Activated naive CD4-positive, alpha-beta T cell (primary cell): ENCODE results near the gene HRH3.

Experiments used
- DNase-seq, 4 experiments: peaks; one replicate each; lab custom pipeline; 2025; lab: John Stamatoyannopoulos, UW

HRH3 gene

GRCh38 chr20:62174870-62175624 is 45.0 kb downstream of the HRH3 start:
- DNase-seq = no peak

DNA sequence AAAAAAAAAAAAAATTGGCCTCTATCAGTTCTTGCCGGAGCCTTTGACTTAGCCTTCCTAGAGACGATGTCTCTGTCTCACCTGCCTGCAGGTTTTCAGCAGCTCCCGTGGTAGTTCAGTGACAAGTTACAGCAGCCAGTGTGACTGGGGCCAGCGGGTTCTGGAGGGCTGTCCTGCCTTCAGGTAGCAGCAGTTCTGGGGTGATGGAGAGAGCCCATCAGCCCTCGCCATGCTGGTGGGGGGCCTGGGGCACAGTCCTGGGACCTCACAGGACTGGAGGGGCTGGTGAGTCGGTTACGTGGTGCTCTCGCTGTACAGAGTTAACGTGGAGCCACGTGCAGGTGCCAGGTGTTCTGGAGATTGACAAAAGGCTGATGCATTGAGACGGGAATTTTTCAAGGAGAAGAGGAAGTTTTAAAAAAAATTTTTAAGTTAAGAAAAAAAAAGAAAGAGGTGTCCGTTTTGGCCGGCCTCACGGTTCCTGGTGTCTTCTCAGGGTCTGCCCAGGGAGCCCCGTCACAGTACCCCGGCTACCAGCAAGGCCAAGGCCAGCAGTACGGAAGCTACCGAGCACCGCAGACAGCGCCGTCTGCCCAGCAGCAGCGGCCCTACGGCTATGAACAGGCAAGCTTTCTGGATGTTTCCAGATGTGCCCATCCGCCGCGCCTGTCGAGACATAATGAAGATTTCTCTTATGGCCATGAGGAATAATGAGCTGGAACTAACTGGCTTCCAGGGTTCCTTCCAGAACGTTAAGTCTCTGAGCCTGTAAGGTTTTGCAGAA is 45.9 kb downstream of the HRH3 start:
- DNase-seq = no peak

GRCh38 chr20:62172666-62173065 is 47.4 kb downstream of the HRH3 start:
- DNase-seq = no peak

DNA sequence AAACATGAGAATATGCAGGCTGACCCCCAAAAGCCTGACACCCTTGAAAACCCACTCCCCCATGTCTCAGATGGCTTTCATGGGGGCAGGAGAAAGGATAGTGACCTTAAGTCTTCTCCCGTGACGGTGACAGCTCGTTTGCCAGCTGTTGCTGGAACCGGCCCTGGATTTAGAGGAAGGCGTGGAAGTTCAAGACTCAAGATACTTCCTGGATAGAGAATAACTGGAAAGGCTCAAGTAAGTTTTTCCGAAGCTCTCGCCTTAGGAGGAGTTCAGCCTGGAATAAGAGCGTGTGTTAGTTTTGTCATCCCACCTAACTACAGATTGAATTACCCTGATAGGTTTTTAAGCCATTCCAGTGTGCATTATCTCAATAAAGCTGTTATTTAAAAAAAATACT is 48.8 kb downstream of the HRH3 start:
- no peak for DNase-seq

- DNase-seq = no peak
Measured at GRCh38 chr20:62170536-62170935, 49.5 kb downstream of the HRH3 start.

GRCh38 chr20:62168890-62169435 is 51.1 kb downstream of the HRH3 start:
- DNase-seq = no peak

DNA sequence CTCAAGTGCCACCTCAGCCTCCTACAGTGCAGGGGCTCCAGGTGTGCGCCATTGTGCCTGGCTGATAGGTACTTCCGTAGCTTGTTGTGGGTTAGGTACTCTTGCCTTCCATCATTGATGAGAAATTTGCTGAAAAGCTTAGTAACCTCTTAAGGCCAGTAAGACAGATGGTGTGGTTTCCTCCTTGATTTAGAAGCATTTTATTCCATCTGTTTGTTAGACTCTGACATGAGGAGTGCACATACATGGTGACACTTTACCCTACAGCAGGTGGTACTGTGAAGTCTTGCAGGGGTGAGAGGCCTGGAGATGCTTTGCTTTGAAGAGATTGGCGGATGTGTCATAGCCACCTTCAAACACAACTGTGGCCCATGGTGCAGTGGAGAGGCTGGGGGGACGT is 52.0 kb downstream of the HRH3 start:
- no peak for DNase-seq

DNA sequence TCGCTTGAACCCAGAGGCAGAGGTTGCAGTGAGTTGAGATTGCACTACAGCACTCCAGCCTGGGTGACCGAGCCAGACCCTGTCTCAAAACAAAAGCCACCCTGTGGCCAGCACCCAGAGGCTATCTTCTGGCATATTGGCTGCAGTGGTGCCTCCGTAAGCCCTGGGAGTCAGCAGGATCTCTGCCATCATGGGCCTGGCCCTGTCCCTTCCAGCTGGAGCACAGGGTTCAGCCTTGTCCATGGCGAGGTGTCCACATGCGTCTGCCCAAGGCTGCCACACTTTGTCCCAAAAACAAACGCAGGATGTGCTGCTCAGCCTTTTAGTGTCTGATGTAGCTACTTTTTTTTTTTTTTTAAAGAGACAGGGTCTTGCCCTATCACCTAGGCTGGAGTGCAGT is 52.6 kb downstream of the HRH3 start:
- DNase-seq = no peak

DNA sequence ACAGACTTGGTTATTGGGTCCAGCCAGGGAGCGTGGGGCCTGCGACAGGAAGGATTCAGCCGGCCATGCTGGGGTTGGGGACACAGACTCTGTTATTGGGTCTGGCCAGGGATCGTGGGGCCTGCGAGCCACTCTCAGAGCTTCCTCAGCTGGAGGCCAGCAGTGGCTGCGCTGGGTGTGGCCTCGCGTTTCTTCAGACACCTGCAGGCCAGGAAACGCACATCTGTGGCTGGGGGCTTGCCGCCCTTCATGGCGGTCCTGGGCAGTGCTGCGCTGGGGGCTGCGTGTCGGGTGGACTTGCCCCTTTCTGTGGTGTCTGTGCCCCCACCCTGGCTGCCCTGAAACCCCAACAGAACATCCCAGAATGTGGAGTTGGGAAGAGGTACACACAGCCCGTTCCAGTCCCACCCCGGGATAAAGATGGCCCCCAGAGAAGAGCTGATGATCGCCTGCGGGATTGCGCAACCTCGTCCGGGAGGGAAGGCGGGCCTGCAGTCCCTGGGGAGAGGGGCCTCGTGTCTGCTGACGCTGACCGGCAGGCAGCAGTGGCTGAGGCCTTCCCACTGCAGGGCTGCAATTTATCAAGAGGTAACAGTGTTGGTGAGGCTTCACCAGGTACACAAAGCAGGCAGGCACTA is 54.2 kb downstream of the HRH3 start:
- no peak for DNase-seq
